Tibial nerve (tissue), 4 donors: ENCODE results near the gene FANK1. TPM values are rescaled to one million over a fixed set of nuclear protein-coding genes. Genes with fewer than 3 reads are reported as not detected.
"Not testable (repeated sequence)": the region's sequence is repeated elsewhere in the genome, so short reads cannot be mapped to it uniquely, and the experiment has no call there.

Source experiments
- DNase-seq, 2 donors: peaks; one replicate each; pipeline ENCODE4 v3.0.0-alpha.2; 2019; ENCODE audit warnings: low spot score in 2 of 2
- H3K27ac ChIP-seq, 4 donors: fragments of 200-600 bp; sonication (generic) in 3 of 4; one replicate each; pipeline ENCODE4 v1.5.1; 2017 to 2019; ENCODE audit warnings: mild to moderate bottlenecking in 1 of 4
- H3K27me3 ChIP-seq, 2 donors: fragments of 200-600 bp; sonication (generic) in 1 of 2; one replicate each; pipeline versions ENCODE4 v1.5.1 to v1.6.0; 2017 to 2019
- H3K36me3 ChIP-seq, 3 donors: fragments of 200-600 bp; sonication (generic); one replicate each; pipeline ENCODE4 v1.5.1; 2018 to 2019
- H3K4me1 ChIP-seq, 4 donors: fragments of 200-600 bp; sonication (generic) in 3 of 4; one replicate each; pipeline ENCODE4 v1.5.1; 2017 to 2019
- H3K4me3 ChIP-seq, 4 donors: fragments of 200-600 bp; sonication (generic) in 3 of 4; one replicate each; pipeline ENCODE4 v1.5.1; 2017 to 2019; ENCODE audit warnings: mild to moderate bottlenecking in 1 of 4, moderate library complexity in 1 of 4
- H3K9me3 ChIP-seq, 4 donors: fragments of 200-600 bp; sonication (generic) in 3 of 4; one replicate each; pipeline ENCODE4 v1.5.1; 2017 to 2019
- CTCF ChIP-seq, 5 experiments: fragments of 200-600 bp in 3 of 5; fragments of 450-650 bp in 2 of 5; sonication (generic) in 3 of 5; IDR thresholded peaks; one replicate each; pipeline ENCODE4 v1.5.1; 2016 to 2019; ENCODE audit warnings: antibody characterized with exemption in 5 of 5, mild to moderate bottlenecking in 3 of 5, moderate library complexity in 2 of 5
- EP300 ChIP-seq, 2 donors: sonication (generic); formaldehyde crosslinking; IDR thresholded peaks; one replicate each; pipeline ENCODE4 v1.6.1; 2017; ENCODE audit warnings: antibody characterized with exemption in 2 of 2, mild to moderate bottlenecking in 1 of 2
- POLR2A ChIP-seq, 2 donors: fragments of 450-650 bp; IDR thresholded peaks; one replicate each; pipeline ENCODE4 v1.6.1; 2017; ENCODE audit warnings: antibody characterized with exemption in 2 of 2, mild to moderate bottlenecking in 2 of 2, moderate library complexity in 2 of 2
- WGBS, 2 donors: methylation state at CpG; one replicate each; pipeline ENCODE4 v1.1.5; 2018; 5-methylcytosine and 5-hydroxymethylcytosine counted together
- total RNA-seq, 4 donors: library from RNA; depleted of rRNA; stranded (reverse); fragments of >200 nt; gene quantifications; one replicate each; pipeline ENCODE4 v1.1.0, GENCODE V29; 2016

FANK1 gene
- total RNA-seq, 4 donors from 2014 or later = 0.59 to 6.6 (median 3.4) TPM

- H3K4me1 ChIP-seq = no peaks in the 10 kb centered on the region
- no peak overlapping the region for H3K4me3 ChIP-seq
- WGBS, 2 donors = 46 to 51% methylated on average over 6 of the region's 6 CpGs
- TF ChIP-seq POLR2A (IDR thresholded peaks at IDR 0.05) (no peak), CTCF (IDR thresholded peaks at IDR 0.05) (no peak), EP300 (IDR thresholded peaks at IDR 0.05) (no peak)
- H3K9me3 ChIP-seq = peaks cover 0 to 9% (median 2%) of the 10 kb centered on the region in 4 donors
- DNase-seq = no peak
- no peak overlapping the region for H3K27ac ChIP-seq
- H3K27me3 ChIP-seq = no peaks in the 10 kb centered on the region
- H3K36me3 ChIP-seq = peaks cover 0 to 62% (median 0%) of the 10 kb centered on the region in 3 donors
Observed at GRCh38 chr10:125880719-125881118, 15.6 kb upstream of the FANK1 start.

DNA sequence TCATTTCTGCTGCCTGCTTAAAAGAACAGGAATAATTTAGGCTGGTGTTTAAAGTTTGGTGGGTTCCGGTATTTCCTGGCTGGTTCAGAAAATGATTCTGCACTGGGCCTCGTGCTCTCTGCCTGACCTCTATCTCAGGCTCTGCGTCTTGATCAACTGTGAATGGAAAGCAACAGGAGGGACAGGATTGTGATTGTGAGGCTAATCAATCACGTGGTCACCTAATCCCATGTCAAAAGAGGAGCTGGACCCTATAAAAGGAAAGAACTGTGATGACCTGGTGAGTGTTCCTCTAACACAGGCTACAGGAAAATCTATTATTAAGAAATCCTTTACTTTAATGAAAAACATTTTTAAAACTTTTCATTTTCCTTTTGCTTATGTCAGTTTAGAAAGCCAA, 15.2 kb upstream of the FANK1 start, which contains the start of gene DHX32:
TSS of gene DHX32 (minus strand) at position 101 of the 400 bp plus-strand sequence. CDS start 468 bp downstream, outside the sequence.
- 50 to 60% methylated on average over 4 of the region's 4 CpGs for WGBS, 2 donors
- no peak for DNase-seq
- Histone ChIP-seq H3K36me3 (peaks cover 0 to 57% (median 0%) of the 10 kb centered on the region in 3 donors), H3K27me3 (no peaks in the 10 kb centered on the region), H3K4me3 (no peak within 1 kb of the TSS), H3K27ac (no peak within 1 kb of the TSS), H3K9me3 (peaks cover 0 to 6% (median 2%) of the 10 kb centered on the region in 4 donors), H3K4me1 (no peaks in the 10 kb centered on the region)
- TF ChIP-seq POLR2A (IDR thresholded peaks at IDR 0.05) (no peak), EP300 (IDR thresholded peaks at IDR 0.05) (no peak), CTCF (IDR thresholded peaks at IDR 0.05) (no peak)

DNA sequence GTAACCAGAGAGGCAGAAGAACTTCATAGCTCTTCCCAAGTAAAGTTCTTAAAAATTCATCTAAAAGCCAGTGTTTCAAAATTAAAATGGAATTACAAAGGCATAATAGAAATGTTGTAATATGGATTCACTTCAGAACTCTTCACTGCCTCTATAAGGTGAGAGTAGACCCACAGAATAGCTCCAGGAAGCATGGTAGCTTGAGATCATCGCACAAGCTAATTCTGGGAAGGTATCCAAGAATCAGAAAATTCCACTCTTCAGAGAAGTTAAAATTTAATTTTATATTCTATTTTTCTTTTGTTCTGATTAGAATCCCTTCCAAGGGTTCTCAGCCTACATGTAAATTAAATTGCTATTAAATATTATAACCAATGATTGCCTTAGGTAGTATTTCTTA, 13.8 kb upstream of the FANK1 start:
- H3K27ac ChIP-seq = no peak overlapping the region
- no peaks in the 10 kb centered on the region for H3K4me1 ChIP-seq
- H3K36me3 ChIP-seq = peaks cover 0 to 44% (median 0%) of the 10 kb centered on the region in 3 donors
- TF ChIP-seq POLR2A (IDR thresholded peaks at IDR 0.05) = no peak
- no peak for TF ChIP-seq EP300 (IDR thresholded peaks at IDR 0.05)
- no peak overlapping the region for H3K4me3 ChIP-seq
- 74% methylated on average over 1 of the region's 1 CpG for WGBS, 2 donors
- H3K9me3 ChIP-seq = no peaks in the 10 kb centered on the region
- DNase-seq = no peak
- no peaks in the 10 kb centered on the region for H3K27me3 ChIP-seq

GRCh38 chr10:125883211-125883610, 13.2 kb upstream of the FANK1 start:
- H3K27ac ChIP-seq = no peak overlapping the region
- no peak for TF ChIP-seq POLR2A (IDR thresholded peaks at IDR 0.05)
- no peak for TF ChIP-seq CTCF (IDR thresholded peaks at IDR 0.05)
- TF ChIP-seq EP300 (IDR thresholded peaks at IDR 0.05) = no peak

GRCh38 chr10:125886914-125887512, 9.4 kb upstream of the FANK1 start:
- Histone ChIP-seq H3K27ac (no peak overlapping the region), H3K4me1 (no peaks in the 10 kb centered on the region), H3K9me3 (no peaks in the 10 kb centered on the region), H3K36me3 (peaks cover 0 to 21% (median 0%) of the 10 kb centered on the region in 3 donors), H3K27me3 (no peaks in the 10 kb centered on the region), H3K4me3 (no peak overlapping the region)
- no peak for DNase-seq
- 83 to 87% methylated on average over 3 of the region's 3 CpGs for WGBS, 2 donors
- no peak for TF ChIP-seq CTCF (IDR thresholded peaks at IDR 0.05)

More at GRCh38 chr10:125883211-125883610, 13.2 kb upstream of the FANK1 start:
- DNase-seq = no peak
- no peaks in the 10 kb centered on the region for H3K9me3 ChIP-seq
- no peaks in the 10 kb centered on the region for H3K4me1 ChIP-seq
- peaks cover 0 to 38% (median 0%) of the 10 kb centered on the region in 3 donors for H3K36me3 ChIP-seq
- H3K27me3 ChIP-seq = no peaks in the 10 kb centered on the region
- 96 to 97% methylated on average over 3 of the region's 3 CpGs for WGBS, 2 donors
- no peak overlapping the region for H3K4me3 ChIP-seq

- not testable (repeated sequence) for H3K4me3 ChIP-seq, H3K36me3 ChIP-seq, H3K9me3 ChIP-seq, DNase-seq, H3K27me3 ChIP-seq, H3K27ac ChIP-seq, H3K4me1 ChIP-seq
- WGBS, 2 donors = 82 to 83% methylated on average over 4 of the region's 4 CpGs
Observed at GRCh38 chr10:125889441-125889840, 6.9 kb upstream of the FANK1 start.

DNA sequence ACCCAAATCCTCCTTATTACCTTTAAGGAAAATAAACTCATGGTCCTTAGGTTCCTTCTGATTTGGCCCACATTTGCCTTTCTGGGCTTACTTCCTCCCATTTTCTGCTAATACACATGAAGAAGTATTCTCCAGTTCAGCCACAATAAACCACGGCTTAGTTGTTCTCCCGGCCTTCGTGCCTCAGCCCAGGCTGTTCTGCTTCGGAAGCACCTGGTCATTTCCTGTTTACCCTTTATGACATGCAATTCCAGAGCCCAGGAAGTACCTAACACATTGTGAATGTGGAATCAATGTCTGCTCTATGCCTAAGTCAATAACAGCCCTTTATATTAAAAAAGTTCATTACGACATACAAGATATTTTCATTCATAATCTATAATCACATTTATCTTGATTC, 4.0 kb upstream of the FANK1 start:
- 77 to 80% methylated on average over 5 of the region's 5 CpGs for WGBS, 2 donors
- H3K4me1 ChIP-seq = peaks cover 0 to 10% (median 0%) of the 10 kb centered on the region in 4 donors
- H3K9me3 ChIP-seq, H3K27ac ChIP-seq, H3K27me3 ChIP-seq, DNase-seq, H3K36me3 ChIP-seq, H3K4me3 ChIP-seq: not testable (repeated sequence)

DNA sequence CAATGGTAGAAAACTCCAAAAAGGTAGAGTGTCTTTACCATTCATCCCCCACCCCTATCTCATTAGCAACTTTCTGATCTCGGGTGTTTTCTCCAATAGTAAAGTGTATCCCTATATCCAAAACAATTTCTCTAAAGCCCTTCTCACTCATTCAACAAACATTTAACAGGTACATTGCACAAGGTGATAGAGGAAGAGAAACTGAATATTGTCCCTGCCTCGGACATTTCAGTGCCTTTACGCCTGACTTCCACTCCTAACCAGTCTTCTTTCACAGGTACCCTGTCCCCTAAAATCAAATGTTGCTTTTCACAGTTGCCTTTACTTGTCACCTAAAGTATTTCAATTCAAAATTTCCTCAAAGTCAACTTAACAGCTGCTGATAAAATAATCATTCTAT, 2.2 kb upstream of the FANK1 start:
- H3K4me1 ChIP-seq = peaks cover 0 to 10% (median 0%) of the 10 kb centered on the region in 4 donors
- not testable (repeated sequence) for H3K4me3 ChIP-seq, DNase-seq, H3K9me3 ChIP-seq, H3K27me3 ChIP-seq, H3K36me3 ChIP-seq, H3K27ac ChIP-seq
- 87 to 88% methylated on average over 3 of the region's 3 CpGs for WGBS, 2 donors
